ENCODE results near the gene EOGT.

The EOGT gene

DNA sequence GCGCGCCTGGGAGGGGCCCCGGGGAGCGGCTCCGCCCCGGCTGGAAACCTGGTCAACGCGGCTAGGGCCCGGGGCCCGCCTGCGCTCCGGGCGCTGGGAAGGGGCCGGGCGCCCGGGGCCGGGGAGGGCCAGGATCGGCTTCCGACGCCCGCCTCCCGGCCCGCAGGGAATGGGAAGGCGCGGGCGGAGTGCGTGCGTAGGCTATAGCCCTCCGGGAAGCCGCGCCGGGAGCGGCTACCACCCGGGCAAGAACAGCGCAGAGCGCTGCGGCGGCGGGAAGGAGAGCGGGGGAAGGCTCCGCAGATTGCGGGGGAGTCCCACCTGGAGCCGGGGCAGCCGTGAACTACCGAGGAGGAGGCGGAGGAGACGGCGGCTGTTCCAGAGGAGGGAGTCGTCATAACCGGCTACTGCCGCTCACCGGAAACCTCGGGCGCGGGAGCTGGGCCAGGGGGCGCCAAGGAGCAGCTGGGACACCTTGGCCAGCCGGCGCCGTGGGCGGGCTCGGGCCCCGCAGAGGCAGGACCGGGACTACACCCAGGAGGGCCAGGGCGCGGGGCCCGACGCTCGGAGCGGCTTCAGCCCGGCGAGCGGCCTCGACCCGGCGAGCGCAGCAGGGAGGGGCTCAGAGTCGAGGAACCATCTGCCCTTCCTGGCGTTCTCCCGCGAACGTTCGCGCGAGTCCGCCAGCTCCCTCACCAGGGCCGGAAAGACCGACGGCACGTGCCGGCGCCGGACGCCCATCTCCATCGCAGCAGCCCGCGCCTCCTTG is at the start of gene EOGT:
Gene EOGT (minus strand): TSS at position 432 of the 769 bp plus-strand sequence. CDS start 3,838 bp downstream, outside the sequence.
- DNase-seq (ENCODE audit: low read depth in 3 of 3), result peak; percentile 63 to 71 (median 65)

DNA sequence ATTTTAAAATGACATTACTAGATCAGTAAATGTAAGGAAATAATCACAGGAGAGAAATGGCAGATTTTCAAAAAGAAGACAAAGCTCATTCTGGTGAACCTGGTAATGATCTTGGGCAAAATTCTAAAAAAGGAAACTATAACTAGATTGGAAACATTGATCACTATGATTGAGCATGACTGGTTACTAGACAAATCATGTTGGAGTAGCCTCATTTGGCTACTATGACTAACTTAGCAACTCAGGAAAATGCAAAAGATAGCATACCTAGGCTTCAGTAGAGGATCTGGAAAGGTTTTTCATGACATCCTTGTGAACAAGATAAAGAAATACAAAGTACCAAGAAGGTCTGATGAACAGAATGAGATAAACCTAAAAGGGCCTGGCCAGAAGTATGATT is 46.2 kb upstream of the EOGT start:
- DNase-seq (ENCODE audit: low read depth in 3 of 3), result no peak

GRCh38 chr3:69058947-69059224 is 45.4 kb upstream of the EOGT start:
- DNase-seq (ENCODE audit: low read depth in 3 of 3), result no peak

DNA sequence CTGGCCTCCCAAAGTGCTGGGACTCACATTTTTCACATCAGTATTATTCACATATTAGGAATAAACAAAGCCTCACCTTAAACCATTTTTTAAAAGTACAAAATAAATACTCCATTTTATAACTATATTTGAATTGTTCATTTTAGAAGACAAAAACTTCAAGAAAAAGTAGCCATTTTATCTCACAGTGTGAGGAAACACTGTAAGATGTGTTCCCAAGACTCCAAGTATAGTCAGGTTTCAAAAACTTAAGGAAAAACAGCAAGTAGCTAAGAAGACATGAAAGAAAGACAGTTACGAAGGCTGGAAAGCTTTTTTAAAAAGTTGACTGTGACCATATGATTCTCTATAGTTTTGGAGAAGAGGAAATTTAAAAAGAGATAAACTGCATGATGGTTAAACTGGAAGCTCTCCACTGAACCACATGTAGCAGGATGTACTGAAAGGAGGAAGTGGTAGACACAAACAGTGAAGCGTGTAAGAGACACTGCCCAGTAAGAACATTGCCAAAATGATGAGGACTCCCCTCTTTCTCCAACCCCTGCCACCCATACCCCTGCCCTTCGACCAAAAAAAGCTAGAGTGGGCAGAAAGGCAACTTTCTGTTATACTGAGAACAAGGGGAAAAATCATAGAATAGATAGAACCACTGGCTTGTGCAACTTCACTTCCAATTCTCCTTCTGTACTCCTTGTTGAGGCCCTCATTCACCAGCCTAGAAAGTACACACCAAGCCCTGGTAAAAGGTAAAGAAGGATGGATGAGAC is 44.9 kb upstream of the EOGT start:
- no peak for DNase-seq (ENCODE audit: low read depth in 3 of 3)

- DNase-seq (ENCODE audit: low read depth in 3 of 3), result no peak
Measured at GRCh38 chr3:69052472-69052898, 39.0 kb upstream of the EOGT start.

DNA sequence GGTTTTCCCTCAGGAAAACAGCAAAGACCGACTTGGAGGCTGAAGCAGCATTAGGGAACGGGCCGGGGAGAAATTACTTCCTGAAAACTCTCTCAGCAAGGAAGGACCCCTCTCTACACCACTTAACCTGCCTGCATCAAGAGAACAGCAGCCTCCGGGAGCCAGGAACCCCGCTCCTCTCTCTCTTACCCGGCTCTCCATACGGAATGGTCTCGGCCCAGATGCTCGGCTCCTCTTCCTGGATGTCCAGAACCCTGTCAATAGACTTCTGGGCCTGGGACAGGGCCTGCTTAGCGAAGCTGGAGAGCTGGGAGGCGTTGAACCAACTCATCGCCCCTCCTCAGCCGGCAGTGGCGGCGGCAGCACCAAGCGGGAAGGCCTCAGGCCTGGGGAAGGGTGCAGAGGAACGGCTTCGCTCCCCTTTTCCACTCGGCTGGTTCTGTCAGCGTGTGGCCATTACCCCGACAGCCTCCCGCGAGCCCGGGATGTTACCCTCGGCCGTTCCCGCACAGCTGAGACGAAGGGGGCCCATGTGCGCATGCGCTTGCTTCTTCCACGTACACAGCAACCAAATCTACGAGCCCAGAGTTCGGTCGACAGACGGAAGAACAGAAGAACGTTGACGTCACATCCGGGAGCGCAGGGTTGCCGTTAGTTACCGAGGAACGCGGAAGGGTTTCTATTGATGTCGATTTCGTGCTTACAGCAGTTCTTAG is 38.4 kb upstream of the EOGT start, which contains the start of gene TMF1:
Gene TMF1 (minus strand): TSS at position 578 of the 716 bp plus-strand sequence. CDS start 247 bp downstream, at position 331.
- DNase-seq (ENCODE audit: low read depth in 3 of 3), result peak; percentile 93 to 96 (median 93)

GRCh38 chr3:69048990-69049389 is 35.5 kb upstream of the EOGT start:
- no peak for DNase-seq (ENCODE audit: low read depth in 3 of 3)

DNA sequence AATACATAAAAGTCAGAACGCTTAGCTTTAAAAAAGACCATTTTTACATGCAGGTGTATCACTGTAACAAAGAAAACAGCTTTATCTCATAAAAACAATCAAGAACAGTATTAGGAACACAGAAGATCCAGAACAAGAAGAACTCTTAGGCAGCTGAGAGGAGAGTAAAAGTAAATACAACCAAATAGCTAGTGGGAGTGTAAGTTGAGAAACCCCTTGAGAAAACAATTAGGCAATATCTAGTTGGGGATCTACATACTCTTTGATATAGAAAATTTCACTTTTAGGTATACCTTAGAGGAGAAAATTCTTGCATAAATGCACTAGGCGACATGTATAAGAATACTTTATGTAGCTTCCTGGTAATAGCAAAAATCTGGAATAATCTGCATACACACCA is 31.1 kb upstream of the EOGT start:
- DNase-seq (ENCODE audit: low read depth in 3 of 3), result no peak

GRCh38 chr3:69033470-69033869 is 20.0 kb upstream of the EOGT start:
- no peak for DNase-seq (ENCODE audit: low read depth in 3 of 3)

DNA sequence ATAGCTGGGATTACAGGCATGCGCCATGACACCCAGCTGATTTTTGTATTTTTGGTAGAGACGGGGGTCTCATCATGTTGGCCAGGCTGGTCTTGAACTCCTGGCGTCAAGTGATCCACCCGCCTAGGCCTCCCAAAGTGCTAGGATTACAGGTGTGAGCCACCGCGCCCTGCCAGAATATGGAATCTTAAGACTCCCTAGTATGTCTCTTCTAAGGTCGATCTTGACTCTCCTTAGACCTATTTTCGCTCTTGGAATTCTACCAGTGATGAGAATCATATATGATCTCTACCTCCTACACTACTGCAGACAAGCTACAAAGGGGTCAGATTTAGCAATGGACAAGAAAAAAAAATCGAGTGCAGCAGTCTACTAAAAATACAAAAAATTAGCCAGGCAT is 19.3 kb upstream of the EOGT start:
- DNase-seq (ENCODE audit: low read depth in 3 of 3), result no peak

DNA sequence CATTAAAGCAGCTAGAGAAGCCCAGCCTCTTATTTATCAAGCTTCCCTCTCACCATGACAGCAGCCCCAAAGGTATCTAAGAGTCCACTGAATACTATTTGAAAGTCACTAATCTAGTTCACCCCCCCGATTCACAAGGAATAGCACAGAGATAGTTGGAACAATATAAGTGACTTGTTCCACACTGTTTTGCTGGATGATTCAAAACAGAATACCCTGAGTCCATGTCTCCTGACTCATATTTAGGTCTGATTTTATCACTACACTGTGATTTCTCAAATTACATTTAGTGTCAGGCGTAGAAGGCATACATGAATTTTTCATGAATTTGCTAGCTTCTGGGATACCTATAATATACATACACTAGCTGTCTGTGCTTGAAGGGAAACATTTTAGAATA is 18.7 kb upstream of the EOGT start:
- DNase-seq (ENCODE audit: low read depth in 3 of 3), result no peak

- DNase-seq (ENCODE audit: low read depth in 3 of 3), result no peak
Measured at GRCh38 chr3:69031635-69032034, 18.2 kb upstream of the EOGT start.

GRCh38 chr3:69020857-69021256 is 7.4 kb upstream of the EOGT start:
- no peak for DNase-seq (ENCODE audit: low read depth in 3 of 3)

DNA sequence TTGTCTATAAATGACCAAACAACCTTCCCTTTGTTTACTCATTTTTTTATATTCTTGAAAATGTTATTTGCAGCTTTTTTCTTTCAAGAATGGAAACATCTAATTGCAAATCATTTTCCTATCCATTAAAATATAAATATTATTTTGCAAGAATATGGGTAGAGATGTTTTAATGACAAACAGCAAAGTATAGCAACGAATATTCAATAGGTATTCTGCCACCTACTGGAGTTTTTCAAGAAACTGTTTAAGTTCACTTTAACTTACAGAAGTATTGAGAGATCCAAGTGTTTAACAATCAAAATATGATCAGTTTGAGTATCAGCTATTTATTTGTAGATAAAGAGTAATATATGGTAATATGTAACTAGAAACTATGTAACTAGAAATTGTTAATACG is 6.9 kb upstream of the EOGT start:
- no peak for DNase-seq (ENCODE audit: low read depth in 3 of 3)

DNA sequence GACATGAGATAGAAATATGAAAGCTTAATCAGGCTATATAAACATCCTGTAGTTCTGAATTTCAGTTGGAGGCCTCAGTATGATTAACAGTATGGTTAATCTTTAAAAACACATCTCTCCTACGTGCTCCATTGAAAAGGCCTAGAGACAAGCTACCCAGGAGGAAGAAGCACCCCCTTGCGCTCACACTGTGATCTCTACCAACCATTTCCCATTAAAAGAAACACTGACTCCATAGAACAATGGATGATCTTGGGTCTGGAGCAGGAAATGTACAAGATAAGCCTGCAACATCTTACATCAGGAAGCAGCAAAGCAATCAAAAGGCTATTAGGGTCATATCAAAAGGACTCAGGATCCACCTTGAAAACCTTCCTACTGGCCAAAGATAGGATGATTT is 3.4 kb upstream of the EOGT start:
- DNase-seq (ENCODE audit: low read depth in 3 of 3), result no peak

- DNase-seq (ENCODE audit: low read depth in 3 of 3), result no peak
Measured at GRCh38 chr3:69016102-69016501, 2.6 kb upstream of the EOGT start.

DNA sequence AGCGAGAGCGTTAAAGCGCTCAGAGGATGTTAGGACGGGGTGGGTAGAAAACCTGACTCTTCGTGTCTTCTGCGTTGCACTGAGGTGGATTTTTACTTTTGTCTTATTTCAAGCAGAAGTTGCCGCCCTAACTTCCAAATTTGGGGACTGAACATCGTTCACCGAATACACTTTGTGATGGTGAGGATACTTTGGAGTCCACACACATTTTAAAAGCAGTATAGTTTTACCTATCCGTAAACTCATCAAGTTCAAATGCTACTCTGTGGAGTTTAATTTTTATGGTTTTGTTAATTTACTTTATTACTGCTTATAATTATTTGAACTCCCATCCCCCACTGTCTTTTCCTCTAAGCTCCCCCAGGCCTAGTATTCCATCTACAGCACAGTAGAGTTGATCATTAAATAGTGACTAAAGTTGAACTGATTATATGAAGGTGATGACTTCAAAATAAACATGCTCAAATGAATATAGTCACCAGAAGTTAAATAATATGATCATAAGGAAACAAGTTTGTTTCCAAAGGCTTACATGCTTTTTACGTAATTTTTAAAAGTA is 617 bp upstream of the EOGT start:
- DNase-seq (ENCODE audit: low read depth in 3 of 3), result no peak

DNA sequence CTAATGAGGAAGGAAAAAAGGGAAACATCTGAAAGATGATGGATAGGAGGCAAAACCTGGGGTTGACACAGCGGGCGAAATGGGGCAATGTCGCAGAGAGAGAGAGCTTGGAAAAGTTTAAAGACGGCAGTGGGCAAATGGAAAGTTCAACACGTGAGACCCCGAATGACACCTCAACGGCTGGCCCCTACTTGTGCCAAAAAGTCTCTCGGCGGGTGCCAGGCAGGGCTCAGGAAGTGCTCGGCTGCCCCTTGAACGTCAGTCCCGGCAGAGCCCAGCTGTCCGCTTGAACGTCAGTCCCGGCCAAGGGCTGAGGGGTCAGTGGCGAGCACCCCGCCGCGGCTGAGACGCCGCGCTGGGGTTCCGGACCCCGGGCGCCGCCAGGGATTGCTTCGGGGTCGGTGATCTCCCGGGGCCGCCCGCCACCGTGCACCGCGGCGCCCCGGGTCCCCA is 658 bp downstream of the EOGT start:
- peak in 1 of 3 experiments; percentile 33 for DNase-seq (ENCODE audit: low read depth in 3 of 3)

DNA sequence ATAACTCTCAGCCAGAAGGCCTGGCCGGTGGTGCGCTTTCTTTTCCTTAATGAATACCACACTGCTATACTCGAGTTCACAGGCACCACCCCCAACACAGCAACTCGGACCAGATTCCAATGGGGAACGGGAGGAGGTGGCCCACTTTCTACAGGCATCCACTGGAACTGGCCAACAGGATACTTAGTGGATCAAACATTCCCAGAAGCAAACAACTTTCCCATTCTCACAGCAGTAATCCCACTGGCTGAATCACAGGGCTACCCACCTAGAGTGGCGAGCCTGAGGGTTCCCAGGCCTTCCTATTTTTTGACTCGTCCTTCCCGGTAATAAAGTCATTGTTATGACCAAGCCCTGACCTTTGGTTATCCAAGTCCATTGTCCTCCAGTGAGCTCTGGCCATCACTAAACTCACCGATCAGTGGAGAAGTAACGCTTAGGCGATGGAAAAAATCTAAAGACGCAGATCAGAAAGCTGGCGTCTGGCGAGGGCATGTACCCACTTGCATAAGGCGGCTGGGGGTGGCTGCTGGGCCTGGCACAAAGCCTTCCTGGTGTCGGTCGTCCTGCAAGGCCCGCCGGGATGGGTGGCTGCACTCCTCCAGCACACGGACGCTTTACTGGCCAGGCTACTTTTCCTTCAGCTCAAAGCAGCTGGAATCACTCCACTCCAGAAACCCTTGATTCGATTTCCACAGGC is 1.2 kb downstream of the EOGT start:
- no peak for DNase-seq (ENCODE audit: low read depth in 3 of 3)

GRCh38 chr3:69011096-69011730 is 2.3 kb downstream of the EOGT start:
- no peak for DNase-seq (ENCODE audit: low read depth in 3 of 3)
